ENCODE data around the gene FAM53A. TPM values are rescaled to one million over a fixed set of nuclear protein-coding genes. Genes with fewer than 3 reads are reported as not detected.

FAM53A gene
- polyA plus RNA-seq, 1 experiment, result 1.1 TPM

GRCh38 chr4:1659104-1660043 is 24.7 kb downstream of the FAM53A start:
- ChIA-PET POLR2A (no interaction called here), CTCF (no interaction called here)
- no peaks in the 10 kb centered on the region; the same call in 1 of the 2 replicates for H3K9me3 ChIP-seq (ENCODE audit: control insufficient read depth, insufficient read depth, low read length)
- no peak for DNase-seq (ENCODE audit: low read depth, low spot score)
- no peaks in the 10 kb centered on the region for H3K27me3 ChIP-seq (ENCODE audit: control insufficient read depth, insufficient read depth, low read length)
- no peak for TF ChIP-seq CTCF (IDR thresholded peaks at IDR 0.05; ENCODE audit: low read depth, low read length)
- H3K27ac ChIP-seq (ENCODE audit: low read depth, low read length), result no peak overlapping the region
- no peak overlapping the region for H3K4me3 ChIP-seq (ENCODE audit: low read depth, low read length)

- no peak overlapping the region for H3K4me3 ChIP-seq (ENCODE audit: low read depth, low read length)
- DNase-seq (ENCODE audit: low read depth, low spot score), result no peak
- H3K27ac ChIP-seq (ENCODE audit: low read depth, low read length), result no peak overlapping the region
- no peaks in the 10 kb centered on the region for H3K27me3 ChIP-seq (ENCODE audit: control insufficient read depth, insufficient read depth, low read length)
- TF ChIP-seq CTCF (IDR thresholded peaks at IDR 0.05; ENCODE audit: low read depth, low read length), result no peak
- H3K9me3 ChIP-seq (ENCODE audit: control insufficient read depth, insufficient read depth, low read length), result no peaks in the 10 kb centered on the region; the same call in 1 of the 2 replicates
- CTCF ChIA-PET, result interaction anchor here (0.5 kb wide), 1 partner anchor 10 kb away, joined by 7 read pairs; no protein-coding TSS in a partner anchor
- POLR2A ChIA-PET, result interaction anchor here (0.5 kb wide), 1 partner anchor 12 kb away, joined by 3 read pairs; no protein-coding TSS in a partner anchor
These were observed 25.5 kb downstream of the FAM53A start for GRCh38 chr4:1658581-1658980.

- ChIA-PET CTCF (interaction anchor here (0.5 to 0.6 kb wide), 2 partner anchors 9 to 123 kb away, joined by 3 to 7 read pairs; no protein-coding TSS in a partner anchor), POLR2A (interaction anchor here (0.5 kb wide), 1 partner anchor 13 kb away, joined by 3 read pairs; no protein-coding TSS in a partner anchor)
- Histone ChIP-seq H3K4me3 (ENCODE audit: low read depth, low read length) (no peak overlapping the region), H3K27me3 (ENCODE audit: control insufficient read depth, insufficient read depth, low read length) (no peaks in the 10 kb centered on the region), H3K9me3 (ENCODE audit: control insufficient read depth, insufficient read depth, low read length) (no peaks in the 10 kb centered on the region; the same call in 1 of the 2 replicates), H3K27ac (ENCODE audit: low read depth, low read length) (no peak overlapping the region)
- TF ChIP-seq CTCF (IDR thresholded peaks at IDR 0.05; ENCODE audit: low read depth, low read length), result no peak
- no peak for DNase-seq (ENCODE audit: low read depth, low spot score)
These were observed 26.0 kb downstream of the FAM53A start for GRCh38 chr4:1658146-1658545.

GRCh38 chr4:1656986-1657385 is 27.1 kb downstream of the FAM53A start:
- ChIA-PET POLR2A (no interaction called here), CTCF (no interaction called here)
- Histone ChIP-seq H3K9me3 (ENCODE audit: control insufficient read depth, insufficient read depth, low read length) (peaks cover 7% of the 10 kb centered on the region; the same call in 1 of the 2 replicates), H3K27ac (ENCODE audit: low read depth, low read length) (no peak overlapping the region), H3K4me3 (ENCODE audit: low read depth, low read length) (no peak overlapping the region), H3K27me3 (ENCODE audit: control insufficient read depth, insufficient read depth, low read length) (no peaks in the 10 kb centered on the region)
- no peak for TF ChIP-seq CTCF (IDR thresholded peaks at IDR 0.05; ENCODE audit: low read depth, low read length)
- no peak for DNase-seq (ENCODE audit: low read depth, low spot score)

GRCh38 chr4:1656132-1656531 is 28.0 kb downstream of the FAM53A start:
- no peak for DNase-seq (ENCODE audit: low read depth, low spot score)
- Histone ChIP-seq H3K27ac (ENCODE audit: low read depth, low read length) (no peak overlapping the region), H3K27me3 (ENCODE audit: control insufficient read depth, insufficient read depth, low read length) (no peaks in the 10 kb centered on the region), H3K4me3 (ENCODE audit: low read depth, low read length) (no peak overlapping the region), H3K9me3 (ENCODE audit: control insufficient read depth, insufficient read depth, low read length) (peaks cover 13% of the 10 kb centered on the region; the same call in 1 of the 2 replicates)
- CTCF ChIA-PET, result no interaction called here
- POLR2A ChIA-PET, result no interaction called here
- no peak for TF ChIP-seq CTCF (IDR thresholded peaks at IDR 0.05; ENCODE audit: low read depth, low read length)
